ENCODE results near the gene TRAF4.

- no peak for TF ChIP-seq POLR2A (conservative IDR thresholded peaks at IDR 0.05)
- TF ChIP-seq NR2C2 (CRISPR knock-in tag; IDR thresholded peaks at IDR 0.05), result no peak
- TF ChIP-seq NR2C2 (tag; IDR thresholded peaks at IDR 0.05), result no peak
- TF ChIP-seq CEBPB (tag; IDR thresholded peaks at IDR 0.05), result no peak
- TF ChIP-seq ERF (CRISPR knock-in tag; IDR thresholded peaks at IDR 0.05), result no peak
- no peak for TF ChIP-seq SMARCA5 (IDR thresholded peaks at IDR 0.05)
- TF ChIP-seq SP1 (CRISPR knock-in tag; IDR thresholded peaks at IDR 0.05), result no peak
- no peak for TF ChIP-seq NFIC (IDR thresholded peaks at IDR 0.05)
- TF ChIP-seq GATAD2A (IDR thresholded peaks at IDR 0.05), result no peak
- TF ChIP-seq, protein P1, sequence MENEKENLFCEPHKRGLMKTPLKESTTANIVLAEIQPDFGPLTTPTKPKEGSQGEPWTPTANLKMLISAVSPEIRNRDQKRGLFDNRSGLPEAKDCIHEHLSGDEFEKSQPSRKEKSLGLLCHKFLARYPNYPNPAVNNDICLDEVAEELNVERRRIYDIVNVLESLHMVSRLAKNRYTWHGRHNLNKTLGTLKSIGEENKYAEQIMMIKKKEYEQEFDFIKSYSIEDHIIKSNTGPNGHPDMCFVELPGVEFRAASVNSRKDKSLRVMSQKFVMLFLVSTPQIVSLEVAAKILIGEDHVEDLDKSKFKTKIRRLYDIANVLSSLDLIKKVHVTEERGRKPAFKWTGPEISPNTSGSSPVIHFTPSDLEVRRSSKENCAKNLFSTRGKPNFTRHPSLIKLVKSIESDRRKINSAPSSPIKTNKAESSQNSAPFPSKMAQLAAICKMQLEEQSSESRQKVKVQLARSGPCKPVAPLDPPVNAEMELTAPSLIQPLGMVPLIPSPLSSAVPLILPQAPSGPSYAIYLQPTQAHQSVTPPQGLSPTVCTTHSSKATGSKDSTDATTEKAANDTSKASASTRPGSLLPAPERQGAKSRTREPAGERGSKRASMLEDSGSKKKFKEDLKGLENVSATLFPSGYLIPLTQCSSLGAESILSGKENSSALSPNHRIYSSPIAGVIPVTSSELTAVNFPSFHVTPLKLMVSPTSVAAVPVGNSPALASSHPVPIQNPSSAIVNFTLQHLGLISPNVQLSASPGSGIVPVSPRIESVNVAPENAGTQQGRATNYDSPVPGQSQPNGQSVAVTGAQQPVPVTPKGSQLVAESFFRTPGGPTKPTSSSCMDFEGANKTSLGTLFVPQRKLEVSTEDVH (IDR thresholded peaks at IDR 0.05; ENCODE audit: low read depth, partially characterized antibody), result no peak
- TF ChIP-seq ELF1 (tag; IDR thresholded peaks at IDR 0.05), result no peak
These were observed 39.5 kb upstream of the TRAF4 start for GRCh38 chr17:28704219-28704858.

Data from K562 (cell line).